MM.1S (cell line): Measurements from ENCODE around the gene NEDD4L.

ENCODE experiments used
- EZH2 ChIP-seq: fragments of 300-600 bp; sonication (generic); optimal IDR thresholded peaks from 2 replicates; pipeline ENCODE3; 2017; ENCODE audit warnings: low read depth, mild to moderate bottlenecking, antibody characterized with exemption, low read length, mixed read lengths
- EZH2phosphoT487 ChIP-seq: fragments of 300-600 bp; sonication (generic); IDR thresholded peaks from 2 replicates; pipeline ENCODE4 v1.6.1; 2018; ENCODE audit warnings: antibody characterized with exemption, low read length
- TF ChIP-seq, protein P1 (sequence below): fragments of 300-600 bp; sonication (generic); IDR thresholded peaks from 2 replicates; pipeline ENCODE4 v1.5.1; 2016; ENCODE audit warnings: antibody characterized with exemption, low read length, mixed read lengths

- TF ChIP-seq, protein P1, sequence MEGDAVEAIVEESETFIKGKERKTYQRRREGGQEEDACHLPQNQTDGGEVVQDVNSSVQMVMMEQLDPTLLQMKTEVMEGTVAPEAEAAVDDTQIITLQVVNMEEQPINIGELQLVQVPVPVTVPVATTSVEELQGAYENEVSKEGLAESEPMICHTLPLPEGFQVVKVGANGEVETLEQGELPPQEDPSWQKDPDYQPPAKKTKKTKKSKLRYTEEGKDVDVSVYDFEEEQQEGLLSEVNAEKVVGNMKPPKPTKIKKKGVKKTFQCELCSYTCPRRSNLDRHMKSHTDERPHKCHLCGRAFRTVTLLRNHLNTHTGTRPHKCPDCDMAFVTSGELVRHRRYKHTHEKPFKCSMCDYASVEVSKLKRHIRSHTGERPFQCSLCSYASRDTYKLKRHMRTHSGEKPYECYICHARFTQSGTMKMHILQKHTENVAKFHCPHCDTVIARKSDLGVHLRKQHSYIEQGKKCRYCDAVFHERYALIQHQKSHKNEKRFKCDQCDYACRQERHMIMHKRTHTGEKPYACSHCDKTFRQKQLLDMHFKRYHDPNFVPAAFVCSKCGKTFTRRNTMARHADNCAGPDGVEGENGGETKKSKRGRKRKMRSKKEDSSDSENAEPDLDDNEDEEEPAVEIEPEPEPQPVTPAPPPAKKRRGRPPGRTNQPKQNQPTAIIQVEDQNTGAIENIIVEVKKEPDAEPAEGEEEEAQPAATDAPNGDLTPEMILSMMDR, result no peak
- TF ChIP-seq EZH2, result no peak
- no peak for TF ChIP-seq EZH2phosphoT487
These were observed 68.1 kb downstream of the NEDD4L start for GRCh38 chr18:58112174-58112573.
